GM18505 (cell line): ENCODE measurements around the gene DYNLL2.
"Not testable (repeated sequence)": the region's sequence is repeated elsewhere in the genome, so short reads cannot be mapped to it uniquely, and the experiment has no call there.

Experiments used
- ATAC-seq: cut with Tn5 transposase; IDR thresholded peaks from one replicate; pipeline ENCODE4 v1.9.1; 2021; ENCODE audit not compliant: unreplicated experiment
- POLR2A ChIP-seq: IDR thresholded peaks from 4 replicates; pipeline ENCODE4 v1.6.1; 2011; ENCODE audit warnings: borderline replicate concordance; ENCODE audit not compliant: insufficient read depth, insufficient read length; ENCODE audit errors: extremely low read depth

Gene DYNLL2

DNA sequence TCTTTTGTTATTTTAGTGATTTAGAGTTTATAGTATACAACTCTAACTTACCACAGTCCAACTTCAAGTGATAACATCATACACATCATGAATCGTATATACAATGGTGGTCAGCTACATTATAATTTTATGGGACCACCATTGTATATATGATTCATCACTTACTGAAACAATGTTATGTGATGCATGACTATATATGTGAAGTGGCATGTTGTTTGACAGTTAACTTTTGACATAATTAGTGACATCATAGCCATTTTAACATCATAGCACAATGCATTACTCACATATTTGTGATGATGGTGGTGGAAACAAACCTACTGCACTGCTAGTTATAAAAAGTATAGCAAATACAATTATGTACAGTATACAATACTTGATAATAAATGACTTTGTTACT lies 21.9 kb downstream of the DYNLL2 start:
- ATAC-seq, result no peak
- no peak for TF ChIP-seq POLR2A

- no peak for TF ChIP-seq POLR2A
- no peak for ATAC-seq
Measured at GRCh38 chr17:58107306-58107705, 24.1 kb downstream of the DYNLL2 start.

GRCh38 chr17:58109197-58109596 lies 26.0 kb downstream of the DYNLL2 start:
- no peak for ATAC-seq
- no peak for TF ChIP-seq POLR2A

- ATAC-seq, result no peak
- no peak for TF ChIP-seq POLR2A
Measured at GRCh38 chr17:58110012-58110411, 26.8 kb downstream of the DYNLL2 start.

- no peak for ATAC-seq
- no peak for TF ChIP-seq POLR2A
Measured at GRCh38 chr17:58111676-58112075, 28.5 kb downstream of the DYNLL2 start.

DNA sequence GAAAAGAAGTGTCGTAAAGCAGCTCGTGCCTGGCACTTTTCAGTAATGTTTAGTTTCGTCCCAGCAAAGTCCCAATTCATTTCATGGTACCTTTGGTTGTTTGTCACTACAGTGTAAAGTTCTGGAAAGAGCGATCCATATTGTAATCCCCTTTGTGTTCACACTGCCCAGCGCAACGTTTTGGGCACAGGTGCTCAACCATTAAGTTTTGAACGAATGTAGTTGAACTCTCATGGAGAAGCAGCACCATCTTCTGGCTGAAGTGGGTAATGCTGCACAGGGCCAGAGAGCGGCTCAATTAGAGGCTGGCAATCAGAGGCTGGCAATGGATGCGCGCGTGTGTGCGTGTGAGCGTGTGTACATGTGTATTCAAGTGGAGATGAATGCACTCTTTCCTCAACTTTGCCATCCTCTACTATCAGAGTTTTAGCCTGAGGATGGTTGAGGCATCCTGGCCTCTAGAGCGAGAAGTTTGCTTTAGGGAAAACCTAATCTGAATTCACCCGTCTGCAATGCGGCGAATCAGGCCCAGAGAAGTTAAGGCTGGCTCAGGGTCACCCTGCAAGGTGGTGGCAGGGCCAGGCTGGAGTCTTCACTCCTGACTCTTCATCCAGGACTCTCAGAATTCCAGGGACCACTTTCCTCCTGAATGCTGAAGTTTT lies 29.9 kb downstream of the DYNLL2 start:
- TF ChIP-seq POLR2A, result no peak
- ATAC-seq, result no peak

DNA sequence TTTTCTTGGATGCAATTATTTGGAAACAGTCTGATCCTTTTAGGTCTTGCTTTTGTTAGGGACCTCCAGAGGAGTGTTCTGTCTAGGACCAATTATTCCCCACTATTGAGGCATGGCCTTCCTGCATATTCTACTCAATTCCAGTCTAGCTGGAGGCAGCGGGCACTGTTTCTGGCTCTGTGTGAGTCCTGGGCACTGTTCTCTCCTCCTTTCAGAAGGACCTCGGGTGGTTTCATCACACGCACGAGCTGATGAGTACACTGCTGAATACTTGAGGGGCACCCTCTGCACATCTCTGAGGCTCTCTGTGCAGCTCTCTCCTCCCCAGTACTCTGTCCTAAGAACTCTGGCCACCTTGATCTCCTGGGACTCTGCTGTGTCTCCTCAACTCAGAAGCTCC lies 30.7 kb downstream of the DYNLL2 start:
- no peak for TF ChIP-seq POLR2A
- no peak for ATAC-seq

- no peak for TF ChIP-seq POLR2A
- ATAC-seq, result no peak
Measured at GRCh38 chr17:58117382-58117781, 34.2 kb downstream of the DYNLL2 start.

DNA sequence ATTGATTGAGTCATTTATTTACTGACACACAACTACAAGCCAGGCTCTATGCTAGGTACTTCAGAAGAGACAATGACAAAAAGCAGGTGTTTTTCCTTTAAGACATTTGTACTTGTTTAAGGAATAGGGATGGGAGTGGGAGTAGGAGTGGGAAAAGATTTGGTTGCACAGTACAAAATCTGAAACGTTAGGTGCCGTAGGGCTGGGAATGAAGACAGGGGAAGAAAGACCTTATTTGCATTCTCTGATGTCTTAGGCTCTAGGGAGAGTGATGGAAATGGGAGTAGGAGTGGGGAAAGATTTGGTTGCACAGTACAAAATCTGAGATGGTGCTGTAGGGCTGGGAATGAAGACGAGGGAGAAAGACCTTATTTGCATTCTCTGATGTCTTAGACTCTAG lies 36.3 kb downstream of the DYNLL2 start:
- no peak for TF ChIP-seq POLR2A
- ATAC-seq, result no peak

DNA sequence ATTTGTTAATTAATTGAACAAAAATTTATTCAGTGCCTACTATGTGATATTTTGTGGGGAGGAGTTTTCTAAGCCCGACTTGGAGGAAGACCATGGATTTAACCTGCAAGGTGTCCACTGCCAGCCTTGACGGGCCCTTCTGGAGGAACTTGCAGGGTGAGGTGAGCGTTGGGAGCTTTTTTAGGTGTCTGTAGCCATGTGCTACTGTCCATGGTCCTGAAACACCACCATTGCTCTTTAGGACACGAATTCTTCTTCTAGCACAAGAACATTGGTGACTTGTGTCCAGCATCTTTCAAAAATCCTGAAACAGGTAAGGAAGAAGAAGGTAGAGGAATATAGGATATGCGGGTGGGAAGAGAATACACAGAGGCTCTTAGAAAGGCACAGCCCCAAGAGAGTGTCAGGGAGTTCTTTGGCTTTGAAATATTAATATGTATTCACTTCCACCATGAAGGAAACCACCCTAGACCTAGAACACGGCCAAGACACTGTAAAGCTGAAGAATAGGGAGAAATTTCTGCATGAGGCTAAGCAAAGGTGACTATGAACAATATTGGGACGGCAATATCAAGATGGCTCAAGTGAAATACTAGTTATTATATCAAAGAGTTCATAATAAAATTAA lies 37.1 kb downstream of the DYNLL2 start:
- no peak for TF ChIP-seq POLR2A
- ATAC-seq, result no peak

DNA sequence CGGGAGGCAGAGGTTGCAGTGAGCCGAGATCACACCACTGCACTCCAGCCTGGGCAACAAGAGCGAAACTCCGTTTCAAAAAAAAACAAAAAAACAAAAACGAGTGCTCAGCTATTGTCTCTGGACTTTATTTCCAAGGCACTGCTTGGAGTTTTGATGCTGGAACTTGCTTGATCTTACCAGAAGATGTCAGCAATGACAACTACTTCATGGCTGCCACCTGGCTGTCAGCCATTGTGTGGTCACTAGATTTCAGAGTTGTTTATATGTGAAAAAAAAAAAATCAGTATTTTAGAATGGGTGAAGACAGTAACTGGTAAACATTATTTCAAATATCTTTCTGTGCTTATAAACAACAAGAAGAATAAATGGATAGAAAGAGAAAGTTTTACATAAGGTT lies 38.7 kb downstream of the DYNLL2 start:
- no peak for ATAC-seq
- no peak for TF ChIP-seq POLR2A

DNA sequence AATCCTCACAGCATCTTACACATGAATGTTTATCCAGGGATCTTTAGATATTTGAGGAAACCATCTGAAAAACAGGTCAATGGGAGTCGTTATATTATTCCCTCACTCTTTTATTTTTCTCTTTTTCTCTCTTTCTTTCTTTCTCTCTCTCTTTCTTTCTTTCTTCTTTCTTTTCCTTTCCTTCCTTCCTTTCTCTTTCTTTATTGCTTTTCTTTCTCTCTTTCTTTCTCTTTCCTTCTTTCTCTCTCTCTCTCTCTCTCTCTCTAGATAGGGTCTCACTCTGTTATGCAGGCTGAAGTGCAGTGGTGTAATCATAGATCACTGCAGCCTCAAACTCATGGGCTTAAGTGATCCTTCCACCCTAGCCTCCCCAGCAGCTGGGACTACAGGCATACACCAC lies 44.6 kb downstream of the DYNLL2 start:
- TF ChIP-seq POLR2A, result no peak
- no peak for ATAC-seq

DNA sequence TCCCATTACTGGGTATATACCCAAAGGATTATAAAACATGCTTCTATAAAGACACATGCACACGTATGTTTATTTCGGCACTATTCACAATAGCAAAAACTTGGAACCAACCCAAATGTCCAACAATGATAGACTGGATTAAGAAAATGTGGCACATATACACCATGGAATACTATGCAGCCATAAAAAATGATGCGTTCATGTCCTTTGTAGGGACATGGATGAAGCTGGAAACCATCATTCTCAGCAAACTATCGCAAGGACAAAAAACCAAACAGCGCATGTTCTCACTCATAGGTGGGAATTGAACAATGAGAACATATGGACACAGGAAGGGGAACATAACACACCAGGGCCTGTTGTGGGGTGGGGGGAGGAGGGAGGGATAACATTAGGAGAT lies 49.5 kb downstream of the DYNLL2 start:
- ATAC-seq, result not testable (repeated sequence)

DNA sequence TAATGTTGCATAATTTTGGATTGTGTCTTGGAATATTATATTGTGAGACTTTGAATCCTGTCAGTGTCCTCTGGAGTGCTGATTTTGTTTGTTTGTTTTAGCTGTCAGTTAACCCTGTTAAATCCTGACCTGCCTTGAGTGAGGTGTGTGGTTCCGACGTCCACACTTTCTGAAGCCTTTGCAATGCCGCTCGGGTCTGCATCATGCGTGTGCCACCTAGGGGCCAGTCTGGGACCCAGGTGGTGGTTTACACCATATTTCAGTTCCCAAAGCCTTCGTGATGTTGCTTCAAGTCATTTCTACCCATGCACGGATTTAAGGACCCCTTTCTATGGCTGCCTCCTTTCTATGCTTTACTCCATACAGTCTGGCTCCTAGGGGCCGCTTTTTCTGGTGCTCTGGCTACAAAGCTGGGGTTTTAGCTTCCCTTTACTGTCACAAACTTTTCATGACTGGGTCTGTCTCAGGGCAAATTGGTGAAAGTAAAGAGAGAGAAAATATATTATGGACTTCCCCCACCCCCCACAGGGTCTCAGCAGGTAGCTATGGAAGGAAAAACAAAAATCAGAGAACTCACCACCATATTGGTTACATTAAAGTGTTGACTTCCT lies 53.6 kb downstream of the DYNLL2 start:
- no peak for TF ChIP-seq POLR2A
- no peak for ATAC-seq
